GDM1 (cell line): ENCODE measurements around the gene WWC2.

Source experiments
- DNase-seq: peaks from one replicate; lab custom pipeline; 2025; lab: John Stamatoyannopoulos, UW

The WWC2 gene

DNA sequence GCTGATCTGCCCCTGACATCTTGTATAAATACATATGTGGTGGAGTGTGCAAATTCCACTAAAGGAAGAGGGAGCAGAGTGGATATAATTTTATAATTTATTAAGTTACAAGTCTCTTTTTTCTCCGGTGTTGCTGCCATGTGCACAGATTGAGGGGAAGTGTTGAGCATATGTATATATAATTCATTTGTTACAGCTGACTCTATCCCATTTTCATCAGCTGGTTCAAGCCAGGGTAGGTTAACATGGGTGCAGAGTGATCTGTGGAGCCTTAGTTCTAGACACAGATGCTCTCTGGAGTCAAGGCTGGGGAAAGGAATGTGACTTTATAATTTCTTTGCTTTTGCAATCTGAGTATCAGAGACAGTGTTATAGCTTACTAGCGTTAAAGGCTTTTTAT lies 103.5 kb downstream of the WWC2 start:
- DNase-seq: no peak

DNA sequence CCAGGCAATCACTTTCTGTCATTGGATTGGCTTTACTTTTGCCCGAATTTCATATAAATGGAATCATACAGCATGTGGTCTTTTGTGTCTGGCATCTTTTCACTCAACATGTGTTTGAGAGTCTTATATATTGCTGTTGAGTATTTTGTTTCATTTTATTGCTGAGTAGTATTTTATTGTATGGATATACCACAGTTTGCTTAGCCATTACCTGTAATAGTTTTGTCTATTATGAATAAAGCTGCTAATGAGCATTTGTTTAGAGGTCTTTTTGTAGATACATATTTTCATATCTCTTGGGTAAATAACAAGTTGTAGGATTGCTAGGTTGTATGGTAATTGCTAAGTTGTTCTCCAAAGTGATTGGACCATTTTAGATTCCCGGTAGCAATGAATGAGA lies 105.7 kb downstream of the WWC2 start:
- no peak for DNase-seq

DNA sequence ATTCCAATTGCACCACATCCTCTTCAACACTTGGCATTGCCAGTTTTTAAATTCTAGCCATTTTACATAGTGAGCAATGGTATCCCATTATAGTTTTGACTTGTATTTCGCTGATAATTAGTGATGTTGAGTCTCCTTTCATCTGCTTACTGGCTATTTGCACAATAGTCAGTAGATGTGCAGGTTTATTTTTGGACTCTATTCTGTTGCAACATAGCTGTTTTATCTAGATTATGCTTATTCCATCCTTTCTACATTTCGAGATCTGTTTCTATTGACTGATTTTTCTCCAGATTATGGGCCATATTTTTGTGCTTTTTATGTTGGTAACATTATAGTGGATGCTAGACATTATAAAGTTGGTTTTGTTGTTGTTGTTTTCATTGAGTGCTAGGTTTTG lies 106.1 kb downstream of the WWC2 start:
- no peak for DNase-seq

DNA sequence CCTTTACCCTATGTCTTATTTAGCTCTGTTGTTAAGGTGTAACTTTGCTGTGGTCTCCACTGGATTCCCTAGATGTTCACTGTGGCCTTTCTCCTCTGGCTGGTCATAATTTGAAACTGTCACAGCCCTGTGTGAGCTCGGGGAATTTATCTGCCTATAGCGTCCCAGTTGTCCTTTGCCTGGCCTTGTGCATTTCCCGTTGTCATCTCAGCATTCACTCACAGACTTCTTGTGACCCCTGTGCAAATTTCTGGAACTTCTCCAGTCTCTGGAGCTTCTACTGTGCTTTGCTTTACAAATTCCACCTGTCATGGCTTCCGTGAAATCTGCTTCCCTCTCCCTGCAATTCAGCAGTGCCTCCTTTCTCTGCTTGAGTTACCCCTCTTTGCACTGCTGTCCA lies 106.7 kb downstream of the WWC2 start:
- no peak for DNase-seq

DNA sequence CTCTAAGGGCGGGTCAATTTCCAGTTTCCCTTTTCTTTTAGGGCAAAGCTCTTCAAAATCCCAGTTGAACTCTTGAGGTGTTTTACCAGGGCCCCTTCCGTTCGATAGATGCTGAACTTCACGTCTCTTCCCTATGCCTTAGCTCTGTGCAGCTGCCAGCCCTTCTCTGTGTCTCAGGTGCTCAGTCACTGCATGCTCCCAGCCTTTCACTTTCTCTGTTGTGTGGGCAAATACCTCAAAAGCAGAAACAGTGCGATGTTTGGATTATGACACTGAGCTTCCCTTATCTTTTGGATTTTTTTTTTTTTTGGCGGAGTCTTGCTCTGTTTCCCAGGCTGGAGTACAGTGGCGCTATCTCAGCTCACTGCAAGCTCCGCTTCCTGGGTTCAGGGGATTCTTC lies 112.5 kb downstream of the WWC2 start:
- no peak for DNase-seq

DNA sequence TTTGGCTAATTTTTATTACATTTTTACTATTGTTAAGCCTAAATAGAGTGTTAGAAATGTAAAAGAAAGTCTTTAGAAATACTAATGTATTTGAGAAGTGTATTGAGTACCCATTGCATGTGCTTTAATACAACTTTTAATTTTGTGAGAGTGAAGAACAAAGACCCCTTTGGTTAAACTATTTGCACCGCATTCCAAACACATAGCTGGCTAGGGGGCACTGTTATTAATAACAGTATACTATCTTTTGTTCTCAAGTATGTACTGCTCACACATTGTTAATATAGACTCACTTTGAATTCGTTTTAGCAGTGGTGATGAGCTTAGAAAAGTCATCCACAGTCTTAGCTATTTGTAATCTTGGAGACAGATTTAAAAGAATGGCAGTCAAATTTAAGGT lies 114.9 kb downstream of the WWC2 start:
- no peak for DNase-seq

DNA sequence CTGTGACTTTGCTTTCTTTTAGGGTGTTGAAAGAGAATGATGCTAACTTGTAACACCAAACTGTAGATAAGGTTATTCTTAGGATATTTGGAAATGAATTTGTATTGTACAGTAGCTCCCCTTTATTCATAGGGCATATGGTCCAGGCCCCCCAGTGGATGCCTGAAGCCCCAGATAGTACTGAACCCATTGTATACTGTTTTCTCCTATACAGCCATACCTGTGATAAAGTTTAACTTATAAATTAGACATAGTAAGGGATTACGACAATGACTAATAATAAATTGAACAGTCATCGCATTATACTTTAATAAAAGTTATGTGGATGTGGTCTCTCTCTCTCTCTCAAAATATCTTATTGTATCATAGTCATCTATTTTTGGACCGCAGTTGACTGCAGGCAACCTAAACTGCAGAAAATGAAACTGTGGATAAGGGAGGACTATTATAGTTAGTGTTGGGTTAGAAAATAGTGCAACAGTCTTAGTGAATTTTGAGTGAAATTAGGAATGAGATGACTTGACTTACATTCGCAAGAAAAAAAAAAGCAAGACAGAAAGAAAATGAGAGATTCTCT lies 115.9 kb downstream of the WWC2 start:
- DNase-seq: no peak

DNA sequence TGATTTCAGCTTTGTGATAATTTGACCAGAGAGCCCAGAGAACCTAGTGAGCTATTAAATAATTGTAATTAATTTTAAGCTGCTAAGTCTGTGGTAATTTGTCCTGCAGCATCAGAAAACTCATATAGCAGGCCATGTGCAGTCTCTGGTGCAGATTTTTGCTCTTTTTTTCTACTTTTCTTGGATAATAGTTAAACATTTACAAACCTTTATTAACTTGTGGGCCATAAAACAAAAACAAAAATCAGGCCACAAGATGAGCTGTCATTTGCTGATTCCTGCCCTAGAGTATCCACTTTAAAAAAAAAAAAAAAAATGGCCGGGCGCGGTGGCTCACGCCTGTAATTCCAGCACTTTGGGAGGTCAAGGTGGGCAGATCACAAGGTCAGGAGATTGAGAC lies 121.2 kb downstream of the WWC2 start:
- DNase-seq: no peak

DNA sequence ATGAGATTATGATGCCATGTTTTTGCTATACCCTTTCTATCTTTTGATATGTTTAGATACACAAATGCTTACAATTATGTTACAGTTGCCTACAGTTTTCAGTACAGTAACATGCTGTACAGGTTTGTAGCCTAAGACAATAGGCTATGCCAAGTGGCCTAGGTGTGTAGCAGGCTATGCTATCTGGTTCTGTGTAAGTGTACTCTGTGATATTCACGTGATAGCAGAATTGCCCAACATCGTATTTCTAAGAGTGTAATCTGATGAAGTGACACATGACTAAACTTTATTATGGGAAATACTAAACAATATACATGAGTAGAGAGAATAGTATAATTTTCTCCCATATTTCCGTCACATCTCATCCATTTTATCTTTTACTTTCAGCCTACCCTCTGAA lies 124.0 kb downstream of the WWC2 start:
- no peak for DNase-seq

DNA sequence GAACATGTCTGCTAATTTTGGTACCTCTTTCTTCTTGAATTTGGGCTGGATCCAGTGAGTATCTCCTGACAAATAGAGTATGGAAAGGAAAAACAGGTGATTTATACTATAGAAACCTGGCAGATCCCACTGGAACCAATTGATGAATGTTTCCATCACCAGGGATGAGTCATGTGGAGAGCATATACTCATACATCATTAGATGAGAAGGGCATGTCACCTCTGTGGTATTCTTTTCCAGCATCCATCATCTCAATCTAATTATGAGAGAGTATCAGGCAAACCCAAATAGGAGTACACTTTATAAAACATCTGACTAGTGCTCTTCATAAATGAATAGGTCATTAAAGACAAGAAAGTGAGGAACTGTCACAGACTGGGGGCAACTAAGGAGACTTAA lies 130.3 kb downstream of the WWC2 start:
- DNase-seq: no peak

DNA sequence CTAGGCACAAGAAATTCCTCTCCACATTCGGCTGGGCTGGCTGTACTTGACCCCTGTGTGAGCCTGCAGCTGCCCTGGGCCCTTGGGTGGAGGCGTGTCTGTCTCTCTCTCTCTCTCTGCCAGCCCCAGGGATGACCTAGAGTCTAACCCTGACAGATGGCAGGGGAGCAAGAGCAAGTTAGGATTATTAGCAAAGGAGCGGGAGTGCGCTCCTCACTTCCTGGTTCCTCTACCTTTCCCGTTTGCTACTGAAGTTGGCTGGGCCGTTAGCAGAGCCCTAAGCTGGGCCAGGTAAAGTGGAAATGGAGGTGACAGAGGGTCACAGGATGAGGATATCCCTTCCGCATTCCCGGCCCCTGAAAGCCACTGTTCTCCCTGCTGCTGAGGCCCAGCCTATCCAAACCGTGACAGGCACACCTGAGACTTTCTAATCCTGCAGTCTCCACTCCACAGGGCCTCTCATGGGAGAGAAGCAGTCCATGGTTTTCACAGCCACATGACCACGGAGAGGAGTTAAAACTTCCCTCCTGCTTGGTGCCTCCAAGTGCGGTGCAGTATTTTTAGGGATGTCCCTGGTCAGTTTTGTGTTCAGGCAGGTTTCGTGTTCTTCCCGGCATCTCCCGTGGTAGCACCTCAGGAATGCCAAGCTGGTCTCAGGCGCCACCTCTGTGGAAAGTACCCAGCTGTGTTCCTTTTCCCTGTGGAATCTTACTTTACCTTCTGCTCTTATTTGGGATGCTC lies 141.7 kb downstream of the WWC2 start:
- DNase-seq: no peak

DNA sequence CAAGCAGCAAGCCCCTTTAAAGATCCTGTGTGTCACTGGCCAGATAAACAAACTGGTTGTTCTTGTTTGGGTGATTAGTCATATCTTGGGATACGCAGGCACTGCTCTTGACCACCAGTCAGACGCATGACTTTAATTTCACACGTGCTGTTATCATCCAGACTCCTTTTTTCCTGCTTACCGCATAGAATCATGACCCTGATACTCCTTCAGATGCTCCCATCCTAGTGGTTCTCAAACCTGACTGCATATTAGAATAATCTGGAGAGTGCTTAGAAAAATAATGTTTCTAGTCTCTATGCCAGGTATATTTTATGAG lies 142.2 kb downstream of the WWC2 start:
- no peak for DNase-seq

DNA sequence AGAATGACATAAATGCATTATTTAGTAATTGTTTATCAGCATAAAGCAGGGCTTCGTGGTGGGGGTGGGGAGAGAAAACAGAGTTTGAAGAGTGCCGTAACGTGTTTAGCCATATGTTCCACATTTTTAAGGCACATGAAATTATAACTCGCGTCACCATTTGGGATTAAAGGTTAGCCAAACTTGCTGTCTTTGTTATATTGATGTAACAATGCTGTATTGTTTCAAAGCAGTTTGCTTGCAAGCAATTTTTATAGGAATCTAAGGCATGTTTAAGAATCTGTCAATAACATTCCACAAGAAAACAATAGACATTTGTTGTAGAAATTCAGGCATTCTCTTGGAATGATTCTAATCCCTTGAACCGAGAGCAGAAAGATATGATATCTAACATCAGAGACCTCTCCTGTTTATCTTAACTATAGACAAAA lies 142.7 kb downstream of the WWC2 start:
- DNase-seq: no peak

DNA sequence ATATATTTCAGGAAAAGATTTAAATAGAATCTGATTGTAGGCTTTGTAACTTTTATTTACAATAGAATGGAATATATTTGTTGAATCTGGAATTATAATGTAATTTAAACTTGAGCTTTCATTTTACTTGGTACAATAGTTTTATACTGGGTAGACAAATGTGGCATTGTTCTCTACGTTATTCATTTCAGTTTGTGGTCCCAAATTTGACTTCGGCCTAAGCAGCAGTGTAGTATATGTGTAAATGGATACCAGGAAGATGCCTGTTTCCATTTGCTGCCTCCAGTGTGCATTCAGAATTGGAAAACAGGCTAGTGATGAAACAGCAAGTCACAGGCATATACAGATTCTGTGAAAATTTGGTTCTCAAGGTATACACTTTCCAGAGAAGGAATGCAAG lies 143.2 kb downstream of the WWC2 start:
- no peak for DNase-seq

DNA sequence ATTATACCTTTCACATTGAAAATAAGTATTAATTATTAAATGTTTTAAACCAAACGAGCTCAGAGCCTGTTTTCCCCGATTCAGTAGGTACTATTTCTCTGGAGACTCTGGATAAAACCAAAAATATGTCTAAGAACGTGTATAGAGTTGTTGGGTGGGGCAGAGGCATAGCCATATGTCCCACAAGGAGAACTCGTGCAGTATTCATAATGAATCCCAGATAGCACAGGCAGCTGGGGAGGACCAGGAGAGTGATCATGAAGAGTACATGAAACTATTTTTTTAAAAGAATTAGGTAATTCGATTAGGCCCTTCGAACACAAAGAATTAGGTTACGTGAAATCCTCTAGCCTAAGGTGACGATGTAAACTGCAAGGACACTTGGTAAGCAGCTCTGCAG lies 145.0 kb downstream of the WWC2 start:
- DNase-seq: no peak

DNA sequence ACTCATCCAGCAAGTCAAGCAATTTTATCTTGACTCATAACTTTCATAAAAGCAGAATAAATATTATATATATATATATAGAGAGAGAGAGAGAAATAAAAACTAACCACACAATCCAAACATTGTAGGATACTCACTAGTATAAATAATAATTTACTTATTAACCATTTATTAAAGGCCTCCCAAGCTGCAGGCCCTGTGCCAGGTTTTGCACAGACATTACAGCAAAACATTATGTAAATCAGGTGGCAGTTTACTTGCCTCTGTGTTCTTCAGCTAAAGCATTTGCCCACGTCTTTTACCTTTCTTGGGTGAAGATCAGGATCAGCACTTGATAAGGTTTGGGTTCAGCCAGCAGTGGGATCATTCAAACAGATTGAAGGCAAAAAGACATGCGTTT lies 145.4 kb downstream of the WWC2 start:
- DNase-seq: no peak

DNA sequence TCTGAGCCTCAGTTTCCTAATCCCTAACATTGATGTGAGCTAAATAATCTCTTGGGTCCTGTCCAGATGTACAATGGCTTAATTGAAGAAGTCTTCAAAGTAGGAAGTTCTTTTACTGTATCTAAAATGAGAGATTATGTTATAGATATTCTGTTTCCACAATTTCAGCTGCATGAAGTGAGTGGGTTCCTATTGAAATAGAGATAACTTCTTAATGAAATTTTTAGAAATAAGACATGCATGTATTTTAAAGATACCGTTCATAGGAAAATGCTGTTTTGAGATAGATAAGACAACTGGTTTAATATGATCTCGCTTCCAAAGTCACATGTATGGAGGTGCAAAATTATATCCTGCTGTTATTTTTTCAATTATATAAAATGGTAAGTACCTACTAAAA lies 149.1 kb downstream of the WWC2 start:
- DNase-seq: no peak

DNA sequence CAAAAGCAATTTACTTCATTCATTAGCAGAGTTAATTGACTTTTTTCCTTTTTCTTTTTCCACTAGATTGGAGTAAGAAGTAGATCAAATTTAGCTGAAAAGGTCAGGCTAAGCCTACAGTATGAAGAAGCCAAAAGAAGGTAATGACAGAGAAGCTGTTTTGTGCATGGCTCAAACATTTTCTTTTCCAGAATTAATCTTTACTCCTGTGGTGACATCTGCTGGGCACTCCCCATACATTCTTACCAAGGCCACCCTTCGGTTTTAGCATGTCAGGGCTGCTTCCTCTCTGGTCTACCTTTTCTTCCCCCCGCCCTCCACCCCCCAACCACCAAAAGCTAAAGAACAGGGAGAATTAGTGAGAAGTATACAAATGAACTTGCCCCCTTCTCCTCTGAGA lies 150.8 kb downstream of the WWC2 start:
- no peak for DNase-seq

DNA sequence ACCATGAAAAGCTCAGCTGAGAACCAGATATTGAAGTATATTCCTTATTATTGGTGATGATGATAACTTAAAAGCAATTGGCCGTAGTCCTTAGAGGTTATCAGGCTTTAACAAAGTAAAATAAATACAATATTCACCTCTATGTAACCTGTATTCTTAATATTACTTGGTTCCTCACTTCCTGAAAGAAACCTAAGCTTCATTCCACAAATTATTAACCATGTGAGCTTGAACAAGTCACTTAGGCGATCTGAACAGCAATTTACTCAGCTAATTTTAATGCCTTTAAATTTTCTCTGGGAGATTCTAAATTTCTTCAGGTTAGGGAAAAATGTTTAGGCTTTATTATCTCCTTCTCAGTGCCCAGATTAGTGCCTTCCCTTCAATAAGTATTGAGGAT lies 151.8 kb downstream of the WWC2 start:
- DNase-seq: no peak

DNA sequence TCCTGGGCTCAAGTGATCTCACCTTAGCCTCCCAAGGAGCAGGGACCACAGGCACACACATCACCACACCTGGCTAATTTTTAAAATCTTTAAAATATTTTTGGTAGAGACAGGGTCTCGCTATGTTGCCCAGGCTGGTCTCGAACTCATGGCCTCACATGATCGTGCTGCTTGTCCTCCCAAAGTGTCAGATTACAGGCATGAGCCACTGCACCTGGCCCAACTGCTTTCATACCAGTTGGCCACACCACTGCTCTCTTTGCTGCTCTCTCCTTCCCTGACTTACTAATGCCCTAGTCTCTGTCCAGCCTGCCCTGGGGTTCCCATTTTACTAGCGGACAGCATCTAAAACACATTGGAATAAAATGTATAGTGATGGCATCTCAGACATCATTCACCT lies 153.9 kb downstream of the WWC2 start:
- no peak for DNase-seq

DNA sequence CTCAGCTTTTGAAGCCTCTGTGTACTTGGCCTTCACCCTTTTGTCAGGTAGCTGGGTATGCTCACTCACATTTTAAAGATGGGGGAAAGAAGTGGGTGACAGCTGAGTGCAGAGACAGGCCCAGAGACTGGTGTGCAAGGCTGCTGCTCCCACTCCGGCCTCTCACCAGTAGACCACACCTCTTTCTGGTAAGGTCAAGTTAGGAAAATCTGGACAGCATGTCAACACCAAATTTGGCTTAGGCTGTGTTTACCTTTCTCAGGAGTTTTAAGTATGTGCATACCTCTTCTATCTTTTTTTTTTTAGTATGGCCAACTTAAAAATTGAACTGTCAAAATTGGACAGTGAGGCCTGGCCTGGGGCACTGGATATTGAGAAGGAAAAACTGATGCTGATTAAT lies 154.4 kb downstream of the WWC2 start:
- no peak for DNase-seq

DNA sequence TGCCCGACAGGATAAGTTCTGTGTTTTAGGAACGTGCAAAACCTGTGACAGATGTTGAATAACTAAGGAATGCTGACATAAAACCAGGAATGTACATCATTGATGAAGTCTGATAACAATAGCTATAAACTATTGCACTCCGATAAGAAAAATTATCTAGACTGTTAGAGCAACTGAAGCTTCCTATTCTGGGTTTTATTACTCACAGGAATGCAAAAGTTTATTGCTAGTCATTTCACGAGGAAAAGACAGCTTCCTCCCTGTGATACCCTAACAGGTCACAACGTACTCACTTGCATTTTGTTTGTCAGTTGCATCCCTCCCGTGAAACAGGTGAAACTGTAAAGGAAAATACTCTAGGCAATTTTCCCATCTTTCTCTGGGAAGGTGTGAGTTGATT lies 155.1 kb downstream of the WWC2 start:
- DNase-seq: no peak

DNA sequence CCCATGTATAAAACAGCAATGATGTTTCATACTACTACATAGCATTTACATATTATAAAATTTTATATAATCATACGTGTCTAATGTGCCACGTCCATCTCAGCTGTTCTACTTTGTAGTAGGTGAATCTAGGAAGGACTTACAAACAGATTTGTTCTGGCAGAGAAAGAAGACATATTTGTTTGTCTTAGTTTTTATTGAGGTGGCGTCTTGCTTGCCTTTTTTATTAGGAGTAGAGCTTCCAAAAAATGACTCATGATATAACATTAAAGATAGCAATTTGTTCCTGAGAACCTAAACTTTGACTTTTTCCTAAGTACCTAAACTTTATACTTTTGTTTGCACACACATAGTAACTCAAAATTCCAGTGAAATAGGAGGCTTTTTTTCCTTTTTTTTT lies 156.4 kb downstream of the WWC2 start:
- DNase-seq: no peak

DNA sequence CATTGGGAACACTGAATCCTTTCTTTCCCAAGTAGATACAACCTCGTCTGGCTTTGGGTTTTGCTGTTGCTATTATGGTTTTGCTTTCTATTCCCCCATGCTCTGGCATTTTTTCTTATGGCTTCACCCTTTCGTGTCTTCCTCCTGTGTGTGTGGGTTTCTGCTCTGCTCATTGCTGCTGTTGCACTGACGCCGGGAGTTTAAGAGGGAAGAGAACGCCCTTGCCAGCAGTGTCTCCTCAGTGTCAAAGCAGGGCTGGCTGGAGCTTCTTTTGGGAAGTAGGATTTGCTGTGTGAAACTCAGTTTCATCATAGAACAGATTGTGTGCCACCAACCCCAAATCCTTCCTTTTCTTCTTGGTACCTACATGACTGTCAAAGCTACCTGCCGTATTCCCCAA lies 157.3 kb downstream of the WWC2 start:
- no peak for DNase-seq
